HFFc6 (cell line): ENCODE results near the gene REX1BD. TPM values are rescaled to one million over a fixed set of nuclear protein-coding genes. Genes with fewer than 3 reads are reported as not detected.

Source experiments
- DNase-seq: peaks from one replicate; pipeline ENCODE4 v3.0.0-alpha.2; 2018
- H3K27ac Mint-ChIP-seq: 2 replicates; pipeline ENCODE4 v1.8.0; 2020; ENCODE audit warnings: mild to moderate bottlenecking, mixed read lengths
- H3K27me3 Mint-ChIP-seq: 2 replicates; pipeline ENCODE4 v1.8.0; 2021; ENCODE audit warnings: mild to moderate bottlenecking, moderate library complexity, mixed read lengths; ENCODE audit not compliant: insufficient read depth
- H3K36me3 Mint-ChIP-seq: 2 replicates; pipeline ENCODE4 v1.8.0; 2021; ENCODE audit warnings: low read depth, mixed read lengths
- H3K4me1 Mint-ChIP-seq: 2 replicates; pipeline ENCODE4 v1.8.0; 2020; ENCODE audit warnings: low read depth, mixed read lengths
- H3K4me3 Mint-ChIP-seq: 2 replicates; pipeline ENCODE4 v1.8.0; 2020; ENCODE audit warnings: mild to moderate bottlenecking, moderate library complexity, mixed read lengths
- H3K9me3 Mint-ChIP-seq: 2 replicates; pipeline ENCODE4 v1.8.0; 2020; ENCODE audit warnings: mild to moderate bottlenecking, mixed read lengths
- total RNA-seq, 6 experiments: library from RNA; stranded (reverse); fragmentation: NEBNext Ultra II Directional; extraction: Animal tissue kit (Norgen Biotek cat#: 25700); gene quantifications; 2 replicates in 1 of 6; 3 replicates in 5 of 6; pipeline ENCODE4 v1.2.3, GENCODE V29; 2021
- TF ChIP-seq, protein P1 (sequence below): fragments of 200-600 bp; sonication (generic); IDR thresholded peaks from 2 replicates; pipeline ENCODE4 v1.5.0; 2021; ENCODE audit warnings: antibody characterized with exemption, mild to moderate bottlenecking

The REX1BD gene
- total RNA-seq, 6 experiments from 2014 or later = 50.2 to 73.8 (median 60.8) TPM

DNA sequence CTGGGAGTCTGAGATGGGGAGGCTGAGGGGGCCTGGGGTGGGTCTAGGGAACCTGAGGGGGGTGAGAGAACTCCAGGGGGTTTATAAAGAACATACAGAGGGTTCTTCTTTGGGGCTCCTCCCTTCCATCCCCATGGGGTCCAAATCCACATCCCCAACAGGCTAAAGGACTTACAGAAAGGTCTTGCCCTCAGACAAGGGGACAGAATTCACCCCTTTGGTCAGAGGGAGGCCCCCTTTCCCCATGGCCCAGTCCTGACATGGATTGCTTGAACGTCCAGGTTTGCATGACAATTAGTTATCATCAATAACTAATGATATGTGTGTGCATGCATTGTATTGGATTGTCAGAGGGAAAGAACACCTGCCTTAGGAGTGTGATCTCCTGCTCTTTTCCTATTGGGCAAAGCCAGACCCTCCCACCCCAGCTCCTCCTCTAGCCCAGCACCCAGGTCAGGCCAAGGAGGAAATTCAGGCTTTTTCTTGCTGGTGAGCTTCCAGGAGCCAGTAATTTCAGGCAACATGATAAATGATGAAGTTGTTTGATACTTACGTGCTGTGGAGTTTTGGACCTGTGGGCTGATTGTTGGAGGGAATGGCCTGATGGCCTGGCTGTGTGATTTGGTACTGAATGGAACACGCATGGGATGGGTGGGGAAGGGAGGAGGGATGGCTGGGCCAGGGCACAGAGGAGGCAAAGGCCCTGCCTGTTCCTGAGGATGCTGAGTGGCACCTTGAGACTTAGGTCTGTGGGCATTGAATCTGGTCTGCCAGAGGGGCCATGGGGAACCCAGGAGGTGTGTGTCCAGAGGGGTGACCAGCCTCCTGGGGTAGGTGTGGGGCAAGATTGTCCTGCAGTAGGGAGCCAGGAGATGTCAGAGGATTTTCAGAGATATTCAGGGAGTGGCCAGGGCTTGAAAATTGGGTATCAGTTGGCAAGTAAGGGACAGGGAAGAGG, 49.4 kb downstream of the REX1BD start:
- Mint-ChIP-seq H3K9me3 (no peaks in the 10 kb centered on the region), H3K27me3 (peaks cover 5% of the 10 kb centered on the region), H3K4me1 (peaks cover 6% of the 10 kb centered on the region; the same call in 1 of the 2 replicates), H3K4me3 (peak overlapping the region; percentile 87), H3K27ac (peak overlapping the region; percentile 36; the same call in 1 of the 2 replicates), H3K36me3 (no peaks in the 10 kb centered on the region)
- TF ChIP-seq, protein P1, sequence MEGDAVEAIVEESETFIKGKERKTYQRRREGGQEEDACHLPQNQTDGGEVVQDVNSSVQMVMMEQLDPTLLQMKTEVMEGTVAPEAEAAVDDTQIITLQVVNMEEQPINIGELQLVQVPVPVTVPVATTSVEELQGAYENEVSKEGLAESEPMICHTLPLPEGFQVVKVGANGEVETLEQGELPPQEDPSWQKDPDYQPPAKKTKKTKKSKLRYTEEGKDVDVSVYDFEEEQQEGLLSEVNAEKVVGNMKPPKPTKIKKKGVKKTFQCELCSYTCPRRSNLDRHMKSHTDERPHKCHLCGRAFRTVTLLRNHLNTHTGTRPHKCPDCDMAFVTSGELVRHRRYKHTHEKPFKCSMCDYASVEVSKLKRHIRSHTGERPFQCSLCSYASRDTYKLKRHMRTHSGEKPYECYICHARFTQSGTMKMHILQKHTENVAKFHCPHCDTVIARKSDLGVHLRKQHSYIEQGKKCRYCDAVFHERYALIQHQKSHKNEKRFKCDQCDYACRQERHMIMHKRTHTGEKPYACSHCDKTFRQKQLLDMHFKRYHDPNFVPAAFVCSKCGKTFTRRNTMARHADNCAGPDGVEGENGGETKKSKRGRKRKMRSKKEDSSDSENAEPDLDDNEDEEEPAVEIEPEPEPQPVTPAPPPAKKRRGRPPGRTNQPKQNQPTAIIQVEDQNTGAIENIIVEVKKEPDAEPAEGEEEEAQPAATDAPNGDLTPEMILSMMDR = no peak
- DNase-seq = no peak

DNA sequence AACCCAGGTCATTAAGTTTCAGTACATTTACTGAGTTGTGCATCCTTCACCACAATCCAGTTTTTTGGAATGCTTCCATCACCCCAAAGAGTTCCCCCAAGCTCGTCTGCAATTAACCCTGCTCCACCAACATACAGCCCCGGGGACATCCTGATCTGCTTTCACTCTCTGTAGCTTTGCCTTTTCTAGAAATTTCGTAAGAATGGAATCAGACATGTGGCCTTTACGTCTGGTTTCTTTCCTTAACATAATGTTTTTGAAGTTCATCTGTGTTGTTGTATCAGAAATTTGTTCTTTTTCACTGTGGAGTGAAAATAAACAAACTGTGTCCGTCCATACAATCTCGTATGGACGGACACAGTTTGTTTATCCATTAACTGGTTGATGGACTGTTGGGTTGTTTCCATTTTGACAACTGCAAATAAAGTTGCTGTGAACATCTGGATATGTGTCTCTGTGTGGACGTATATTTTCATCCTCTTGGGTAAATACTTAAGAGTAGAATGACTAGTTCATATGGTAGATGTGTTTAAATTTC, 51.2 kb downstream of the REX1BD start:
- TF ChIP-seq, protein P1 = no peak
- DNase-seq = no peak
- H3K4me3 Mint-ChIP-seq = no peak overlapping the region

More for the DNA sequence above, 51.2 kb downstream of the REX1BD start:
- H3K27me3 Mint-ChIP-seq = peaks cover 2% of the 10 kb centered on the region; the same call in 1 of the 2 replicates
- peaks cover 9% of the 10 kb centered on the region for H3K36me3 Mint-ChIP-seq
- peaks cover 8% of the 10 kb centered on the region; the same call in 1 of the 2 replicates for H3K4me1 Mint-ChIP-seq
- H3K9me3 Mint-ChIP-seq = peaks cover 10% of the 10 kb centered on the region
- no peak overlapping the region for H3K27ac Mint-ChIP-seq

Other genes starting within 250 kb of the REX1BD start
- gene PGPEP1, start 248.2 kb upstream of the REX1BD start, total RNA-seq = 10 to 100 TPM; 30.5 to 54.1 (median 32.4) TPM
- gene GDF15, start 202.6 kb upstream of the REX1BD start, total RNA-seq = 10 to 100 TPM; 21.3 to 36.9 (median 24.9) TPM
- not detected for gene LRRC25, start 191.2 kb upstream of the REX1BD start, total RNA-seq
- gene SSBP4, start 169.4 kb upstream of the REX1BD start, total RNA-seq = 10 to 100 TPM; 76.4 to 84.3 (median 80.4) TPM
- gene ISYNA1, start 150.7 kb upstream of the REX1BD start, total RNA-seq = 1 to 10 TPM; 2.3 to 3.7 (median 3.2) TPM
- 10 to 100 TPM; 15.7 to 17.8 (median 16.4) TPM for gene ELL, start 66.7 kb upstream of the REX1BD start, total RNA-seq
- gene FKBP8, start 45.2 kb upstream of the REX1BD start, total RNA-seq = 100 to 1,000 TPM; 229 to 284 (median 241) TPM
- 100 to 1,000 TPM; 109 to 123 (median 115) TPM for gene KXD1, start 30.9 kb upstream of the REX1BD start, total RNA-seq
- gene UBA52, start 16.9 kb upstream of the REX1BD start, total RNA-seq = 1,000 to 10,000 TPM; 1,140 to 1,305 (median 1,270) TPM
- gene CRLF1, start 18.0 kb downstream of the REX1BD start, total RNA-seq = 1 to 10 TPM; 1.6 to 4.1 (median 2.4) TPM
- gene TMEM59L, start 24.1 kb downstream of the REX1BD start, total RNA-seq = 1 to 10 TPM; 1.7 to 4.3 (median 3.2) TPM
- gene KLHL26, start 48.2 kb downstream of the REX1BD start, total RNA-seq = 1 to 10 TPM; 3.6 to 9.3 (median 7.4) TPM
- 10 to 100 TPM; 11.8 to 14.5 (median 13.4) TPM for gene CRTC1, start 94.9 kb downstream of the REX1BD start, total RNA-seq
- 1 to 10 TPM in 3 of 6 experiments, under 1 TPM in 3; 0.67 to 6.1 (median 0.98) TPM for gene COMP, start 202.5 kb downstream of the REX1BD start, total RNA-seq
- 10 to 100 TPM; 46.3 to 54.7 (median 51.4) TPM for gene UPF1, start 243.2 kb downstream of the REX1BD start, total RNA-seq